GM19238 (cell line): ENCODE measurements around the gene WNK1.
A peak's percentile ranks its signal among the peaks of the same experiment; 100 is the strongest.
"Not testable (repeated sequence)": the region's sequence is repeated elsewhere in the genome, so short reads cannot be mapped to it uniquely, and the experiment has no call there.

Experiments
- DNase-seq: peaks from one replicate; pipeline ENCODE4 v3.0.0; 2011; ENCODE audit warnings: low spot score; ENCODE audit not compliant: insufficient read length

WNK1 gene

GRCh38 chr12:907413-908185, 155.2 kb downstream of the WNK1 start:
- DNase-seq, result no peak

GRCh38 chr12:909861-910260, 157.5 kb downstream of the WNK1 start:
- no peak for DNase-seq

- no peak for DNase-seq
Observed at GRCh38 chr12:910416-910815, 158.0 kb downstream of the WNK1 start.

- DNase-seq, result no peak
Observed at GRCh38 chr12:911191-911826, 158.9 kb downstream of the WNK1 start.

- no peak for DNase-seq
Observed at GRCh38 chr12:912466-913235, 160.3 kb downstream of the WNK1 start.

- DNase-seq, result no peak
Observed at GRCh38 chr12:913919-914698, 161.7 kb downstream of the WNK1 start.

GRCh38 chr12:915090-915489, 162.7 kb downstream of the WNK1 start:
- DNase-seq, result no peak

GRCh38 chr12:916240-916639, 163.9 kb downstream of the WNK1 start:
- DNase-seq, result peak; percentile 27

- no peak for DNase-seq
Observed at GRCh38 chr12:916712-917445, 164.5 kb downstream of the WNK1 start.

- no peak for DNase-seq
Observed at GRCh38 chr12:920676-921075, 168.3 kb downstream of the WNK1 start.

- no peak for DNase-seq
Observed at GRCh38 chr12:922285-922684, 169.9 kb downstream of the WNK1 start.

- no peak for DNase-seq
Observed at GRCh38 chr12:926641-927040, 174.3 kb downstream of the WNK1 start.

GRCh38 chr12:931060-931459, 178.7 kb downstream of the WNK1 start:
- no peak for DNase-seq

- no peak for DNase-seq
Observed at GRCh38 chr12:931591-931990, 179.2 kb downstream of the WNK1 start.

GRCh38 chr12:935891-936290, 183.5 kb downstream of the WNK1 start:
- DNase-seq, result not testable (repeated sequence)

GRCh38 chr12:936377-937345, 184.3 kb downstream of the WNK1 start:
- no peak for DNase-seq

- DNase-seq, result no peak
Observed at GRCh38 chr12:938810-939209, 186.4 kb downstream of the WNK1 start.

GRCh38 chr12:943051-943450, 190.7 kb downstream of the WNK1 start:
- no peak for DNase-seq

- DNase-seq, result no peak
Observed at GRCh38 chr12:944211-944610, 191.8 kb downstream of the WNK1 start.

- no peak for DNase-seq
Observed at GRCh38 chr12:946212-946611, 193.8 kb downstream of the WNK1 start.
